GM19023 (cell line): ENCODE results near the gene FRY.
A peak's percentile ranks its signal among the peaks of the same experiment; 100 is the strongest.
"Not testable (repeated sequence)": the region's sequence is repeated elsewhere in the genome, so short reads cannot be mapped to it uniquely, and the experiment has no call there.

Source experiments
- ATAC-seq: cut with Tn5 transposase; IDR thresholded peaks from one replicate; pipeline ENCODE4 v1.9.1; 2021; ENCODE audit warnings: mild to moderate bottlenecking, moderate library complexity; ENCODE audit not compliant: unreplicated experiment

Gene FRY

DNA sequence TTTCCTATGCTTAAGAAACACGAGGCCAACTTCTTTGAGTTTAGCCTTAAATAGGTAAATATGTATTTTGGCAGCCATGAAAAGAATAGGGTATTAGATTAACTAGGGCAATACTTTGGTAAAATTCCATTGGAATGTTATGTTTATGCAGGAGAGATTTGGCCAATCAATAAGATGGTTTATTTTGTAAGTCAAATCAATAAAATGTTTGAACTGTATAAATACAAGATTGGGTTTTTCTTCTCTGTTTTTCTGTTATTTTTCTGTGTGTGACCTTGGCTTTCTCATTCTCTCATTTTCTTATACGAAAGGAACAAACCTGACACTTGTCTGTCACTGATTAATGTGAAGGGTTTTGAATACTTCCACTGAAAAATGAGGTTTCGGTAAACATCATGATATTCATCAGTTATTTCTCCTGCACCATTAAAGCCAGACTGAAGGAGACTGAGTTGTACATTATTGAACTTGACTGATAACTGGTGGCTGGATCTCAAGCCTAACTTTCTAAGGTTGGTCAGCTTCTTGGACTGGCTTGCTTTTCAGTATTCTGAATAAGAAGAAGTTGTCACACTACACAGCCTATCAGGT, 8.6 kb downstream of the FRY start:
- ATAC-seq, result no peak

DNA sequence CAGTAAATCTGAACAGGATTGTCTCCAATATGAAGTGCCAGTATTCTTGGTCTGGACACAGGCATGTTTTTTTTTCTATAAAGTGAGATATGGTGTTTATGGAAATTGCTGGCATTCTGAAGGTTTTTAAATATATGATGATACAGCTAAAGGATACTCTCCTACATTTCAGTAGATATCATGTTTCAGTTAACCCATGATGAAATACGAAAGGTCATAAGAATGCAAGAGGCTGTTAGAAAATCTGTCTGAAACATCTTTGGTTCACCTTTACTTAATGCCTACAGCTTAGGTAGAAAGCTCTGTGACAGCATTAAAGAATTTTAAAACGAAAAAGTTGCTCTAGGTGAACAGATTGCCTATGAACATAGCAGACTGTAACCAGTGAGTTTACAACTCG, 9.1 kb downstream of the FRY start:
- no peak for ATAC-seq

DNA sequence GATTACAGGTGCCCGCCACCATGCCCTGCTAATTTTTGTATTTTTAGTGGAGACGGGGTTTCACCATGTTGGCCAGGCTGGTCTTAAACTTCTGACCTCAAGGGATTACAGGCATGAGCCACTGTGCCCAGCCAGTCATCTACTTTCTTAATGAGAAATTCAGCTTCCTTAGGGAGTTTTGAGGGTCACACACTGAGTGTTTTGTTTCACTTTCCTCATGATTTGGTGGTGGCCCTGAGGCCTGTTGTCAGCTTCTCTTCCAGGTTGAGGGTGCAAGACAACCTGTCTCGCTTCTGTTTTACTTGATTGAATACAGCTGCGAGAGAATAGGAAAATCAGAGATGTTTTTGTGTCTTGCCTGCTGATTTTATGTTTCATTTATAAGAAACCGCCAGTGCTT, 9.9 kb downstream of the FRY start:
- ATAC-seq, result peak; percentile 81

DNA sequence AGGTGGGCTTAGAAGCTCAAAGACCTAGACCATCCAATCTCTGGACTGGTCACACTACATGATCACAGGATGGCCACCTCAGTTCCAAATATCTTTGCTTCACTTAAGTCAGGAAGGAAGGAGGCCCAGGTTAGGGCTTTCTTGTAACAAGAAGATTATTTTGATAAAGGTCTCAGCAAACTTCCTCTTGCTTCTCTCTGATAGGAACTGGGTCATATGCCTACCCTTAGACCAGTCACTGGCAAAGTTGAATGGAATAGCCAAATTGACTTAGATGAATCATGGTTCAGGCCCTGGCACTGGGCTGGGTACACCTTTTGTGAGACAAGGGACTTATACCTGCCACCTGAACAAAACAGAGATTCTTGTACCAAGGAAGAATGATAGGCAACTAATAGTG, 11.0 kb downstream of the FRY start:
- ATAC-seq, result no peak

DNA sequence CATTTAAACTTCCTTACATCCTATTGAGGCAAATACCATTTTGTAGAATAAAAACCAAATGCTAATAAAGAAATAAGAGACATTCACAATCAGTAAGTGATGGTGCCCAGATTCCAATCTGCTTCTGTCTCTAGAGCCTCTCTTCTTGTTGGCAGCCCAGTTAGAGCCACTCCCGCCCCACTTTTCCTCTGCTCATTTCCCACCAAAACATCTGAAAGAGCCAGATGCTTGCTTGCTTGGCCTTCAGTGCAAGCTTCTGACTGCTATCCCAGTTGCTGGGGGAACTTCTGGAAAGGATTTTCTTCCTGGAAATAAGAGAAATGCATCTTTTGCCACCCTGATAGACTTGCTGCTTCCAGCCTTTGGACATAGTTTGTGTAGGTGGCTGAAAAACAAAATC, 12.9 kb downstream of the FRY start:
- ATAC-seq, result no peak

DNA sequence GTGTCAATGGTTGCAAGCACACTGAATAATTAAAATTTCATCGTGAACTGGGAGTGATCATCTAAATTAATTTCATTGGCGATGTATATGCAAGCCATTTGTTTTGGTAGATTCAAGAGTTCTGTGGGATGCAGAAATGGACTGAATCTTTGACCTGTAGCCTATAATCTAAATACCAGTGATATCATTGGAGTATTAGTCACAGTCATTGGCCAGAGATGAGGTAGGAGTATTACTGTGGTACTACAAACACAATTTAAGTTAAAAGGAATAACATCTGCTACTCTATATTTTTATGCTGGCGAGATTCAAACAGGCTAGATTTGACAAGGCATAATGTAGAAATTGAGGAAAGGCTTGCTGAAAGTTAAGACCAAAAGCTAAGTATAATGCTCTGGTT, 14.0 kb downstream of the FRY start:
- no peak for ATAC-seq

DNA sequence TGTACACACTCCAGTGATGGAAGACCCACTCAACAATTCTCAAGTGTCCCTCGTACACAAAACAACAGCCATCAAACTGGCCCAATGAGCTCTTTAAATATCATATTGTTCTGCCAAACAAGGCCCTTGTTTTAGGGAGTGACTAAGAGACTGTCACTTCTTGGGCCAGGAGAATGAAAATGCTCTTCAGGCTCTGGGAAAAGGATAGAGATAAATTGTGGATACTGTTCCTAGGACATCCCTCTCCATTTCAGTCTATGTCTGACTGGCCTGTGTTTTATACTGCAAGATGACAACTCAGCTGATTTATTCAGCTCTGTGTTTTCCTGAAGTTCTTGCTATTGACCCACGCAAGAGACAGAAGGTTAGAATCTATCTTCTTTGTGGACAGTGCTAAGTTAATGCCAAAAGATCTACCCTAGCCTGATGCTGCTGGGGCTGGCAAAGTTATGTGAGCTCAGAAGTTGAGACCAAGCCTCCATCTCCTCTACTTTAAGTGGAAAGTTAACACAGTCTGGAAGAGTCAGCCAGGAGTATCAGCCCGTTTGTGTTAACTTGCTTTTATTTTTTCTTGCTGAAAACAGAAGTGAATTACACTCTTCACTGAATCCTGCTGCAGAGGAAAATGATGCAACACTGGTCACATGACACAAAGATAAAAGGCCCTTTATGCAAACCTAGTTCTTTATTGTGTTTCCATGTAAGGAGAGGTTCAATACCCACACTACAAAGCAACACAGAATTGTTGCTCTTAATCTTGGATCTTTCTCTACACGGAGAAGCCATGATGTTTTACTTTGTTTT, 14.6 kb downstream of the FRY start:
- ATAC-seq, result no peak

DNA sequence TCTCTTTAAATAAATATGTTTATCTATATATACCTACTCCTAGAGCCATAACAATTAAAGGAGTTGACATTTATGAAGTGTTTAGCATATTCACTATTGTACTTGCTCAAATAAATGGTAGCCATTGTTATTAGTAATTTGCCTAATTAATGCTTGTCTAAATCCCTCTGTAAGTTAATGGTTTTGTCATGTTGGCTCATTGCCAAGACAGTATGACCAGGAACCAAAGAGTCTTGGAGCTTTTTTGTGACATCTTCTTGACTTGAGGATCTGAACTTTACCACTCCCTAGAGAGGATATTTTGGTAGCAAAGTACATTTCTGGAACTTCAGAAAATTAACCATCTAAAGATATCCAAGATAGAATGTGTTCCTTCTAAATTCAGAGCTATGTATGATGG, 15.5 kb downstream of the FRY start:
- no peak for ATAC-seq

DNA sequence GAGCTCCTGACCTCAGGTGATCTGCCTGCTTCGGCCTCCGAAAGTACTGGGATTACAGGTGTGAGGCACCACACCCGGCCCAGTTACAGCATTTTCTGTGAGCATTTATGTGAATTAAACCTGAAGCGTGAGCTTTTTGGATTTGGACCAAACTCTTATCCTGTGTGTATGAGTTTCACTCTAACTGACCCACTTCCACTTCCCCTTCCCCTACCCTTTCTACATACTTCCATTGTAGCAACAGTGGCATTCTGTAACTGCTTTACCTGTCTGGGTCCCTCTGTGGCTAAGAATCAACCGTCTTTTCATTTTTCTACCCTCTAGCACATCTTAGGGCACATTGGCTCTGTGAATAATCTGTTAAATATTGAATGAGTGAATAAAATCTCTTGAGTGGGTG, 16.2 kb downstream of the FRY start:
- ATAC-seq, result no peak

DNA sequence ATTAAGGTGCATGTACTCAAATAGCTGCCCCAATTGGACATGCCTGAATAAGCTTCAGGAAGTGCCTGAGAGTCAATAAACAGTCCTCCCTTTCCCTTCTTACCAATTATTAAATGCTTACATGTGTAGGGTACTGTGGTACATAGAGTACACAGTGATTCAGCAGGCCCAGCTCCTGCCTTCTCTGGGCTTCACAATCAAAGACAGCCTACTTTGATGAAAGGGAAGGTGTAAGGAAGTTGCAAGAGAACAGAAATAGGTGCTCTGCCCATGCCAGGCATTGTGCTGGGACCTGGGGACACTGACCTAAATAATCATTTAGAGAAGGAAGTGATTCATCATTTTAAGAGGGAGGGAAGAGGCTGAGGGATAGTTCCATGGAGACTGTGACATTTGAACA, 17.2 kb downstream of the FRY start:
- no peak for ATAC-seq

DNA sequence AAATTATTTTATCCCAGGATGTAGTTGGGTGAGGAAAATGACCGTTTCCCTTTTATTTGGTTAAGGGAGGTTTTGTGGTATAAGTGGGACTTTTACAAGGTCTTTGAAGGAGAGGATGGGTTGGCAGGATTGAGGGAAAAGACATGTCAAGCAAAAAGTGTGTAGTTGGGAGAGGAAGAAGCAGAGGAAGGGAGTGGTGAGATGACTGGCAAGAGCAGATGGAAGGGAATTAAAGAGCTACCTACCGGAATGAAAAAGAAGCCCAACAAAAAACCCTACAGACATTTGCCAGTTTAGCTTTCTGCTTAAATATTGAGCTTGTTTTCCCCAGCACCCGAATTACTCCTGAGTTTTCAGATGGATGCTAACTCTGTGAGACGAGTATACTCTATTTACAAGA, 19.6 kb downstream of the FRY start:
- ATAC-seq, result no peak

DNA sequence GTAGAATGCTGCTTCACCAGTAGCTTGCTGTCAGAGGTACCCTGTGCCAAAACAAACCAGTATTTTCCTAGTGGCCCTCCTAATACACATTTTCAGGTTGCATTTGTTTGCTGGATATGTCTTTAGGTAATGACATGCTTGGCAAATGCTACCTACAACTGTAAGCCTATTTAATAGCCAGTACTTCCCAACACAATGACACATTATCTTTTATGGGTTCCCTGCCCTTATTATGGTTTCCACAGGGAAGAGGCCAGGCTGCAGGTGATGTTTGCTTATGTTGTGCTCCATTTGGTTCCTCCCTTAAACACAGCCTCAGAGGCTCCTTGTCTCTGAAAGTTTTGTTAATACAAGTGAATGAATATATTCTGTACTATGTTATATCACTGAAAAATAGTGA, 24.7 kb downstream of the FRY start:
- ATAC-seq, result no peak

DNA sequence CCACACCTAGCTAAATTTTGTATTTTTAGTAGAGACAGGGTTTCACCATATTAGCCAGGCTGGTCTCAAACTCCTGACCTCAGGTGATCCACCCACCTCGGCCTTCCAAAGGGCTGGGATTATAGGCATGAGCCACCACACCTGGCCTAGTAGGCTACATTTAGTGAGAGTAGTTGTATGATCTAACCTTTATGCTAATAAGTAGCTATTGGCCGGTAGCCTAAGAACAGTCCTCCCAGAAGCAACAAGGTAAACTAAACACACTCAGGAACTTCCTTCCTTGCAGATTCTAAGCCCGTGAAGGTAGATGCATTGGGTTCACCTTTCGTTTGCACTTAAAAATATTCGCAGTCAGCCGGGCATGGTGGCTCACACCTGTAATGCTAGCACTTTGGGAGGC, 25.8 kb downstream of the FRY start:
- not testable (repeated sequence) for ATAC-seq

DNA sequence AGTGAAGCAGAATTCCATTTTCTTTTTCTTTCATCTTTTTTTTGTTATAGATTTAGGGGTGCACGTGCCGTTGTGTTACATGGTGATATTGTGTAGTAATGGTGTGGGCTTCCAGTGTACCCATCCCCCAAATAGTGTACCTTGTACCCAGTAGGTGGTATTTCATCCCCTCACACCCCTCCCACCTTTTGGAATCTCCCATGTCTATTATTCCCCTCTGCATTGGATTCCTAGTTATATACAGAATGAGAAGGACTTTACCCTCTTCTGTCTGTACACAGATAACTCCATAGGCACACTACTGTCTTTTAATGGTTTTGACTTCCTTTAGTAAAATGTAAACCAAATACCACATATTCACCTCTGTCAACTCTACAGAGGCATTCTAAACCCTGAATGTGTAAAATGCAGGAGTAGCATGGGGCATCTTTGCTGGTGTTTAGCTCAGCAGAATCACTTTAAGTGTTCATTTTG, 28.0 kb downstream of the FRY start:
- ATAC-seq, result no peak

DNA sequence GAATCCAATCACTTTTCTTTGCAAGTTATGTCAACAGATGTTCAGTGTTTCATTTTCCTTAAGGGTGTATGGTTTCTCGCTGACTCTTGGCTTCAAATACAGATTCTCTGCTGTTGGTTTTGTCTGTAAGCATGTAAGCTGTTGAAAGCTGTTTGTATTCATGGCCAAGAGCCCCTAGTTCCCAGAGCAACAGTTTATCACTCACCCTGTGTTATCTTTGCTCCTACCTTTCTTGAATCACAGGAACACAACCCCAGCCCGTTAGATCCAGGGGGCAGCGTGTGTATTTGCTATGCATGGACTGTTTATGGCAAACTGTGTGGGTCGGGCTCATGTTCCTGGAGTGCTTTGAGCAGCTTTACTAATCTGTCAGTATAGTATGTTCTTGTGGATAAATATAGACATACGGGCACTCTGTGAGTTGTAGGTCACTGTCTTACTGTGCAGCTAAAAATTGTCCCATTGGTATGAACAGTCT, 28.9 kb downstream of the FRY start:
- ATAC-seq, result no peak

DNA sequence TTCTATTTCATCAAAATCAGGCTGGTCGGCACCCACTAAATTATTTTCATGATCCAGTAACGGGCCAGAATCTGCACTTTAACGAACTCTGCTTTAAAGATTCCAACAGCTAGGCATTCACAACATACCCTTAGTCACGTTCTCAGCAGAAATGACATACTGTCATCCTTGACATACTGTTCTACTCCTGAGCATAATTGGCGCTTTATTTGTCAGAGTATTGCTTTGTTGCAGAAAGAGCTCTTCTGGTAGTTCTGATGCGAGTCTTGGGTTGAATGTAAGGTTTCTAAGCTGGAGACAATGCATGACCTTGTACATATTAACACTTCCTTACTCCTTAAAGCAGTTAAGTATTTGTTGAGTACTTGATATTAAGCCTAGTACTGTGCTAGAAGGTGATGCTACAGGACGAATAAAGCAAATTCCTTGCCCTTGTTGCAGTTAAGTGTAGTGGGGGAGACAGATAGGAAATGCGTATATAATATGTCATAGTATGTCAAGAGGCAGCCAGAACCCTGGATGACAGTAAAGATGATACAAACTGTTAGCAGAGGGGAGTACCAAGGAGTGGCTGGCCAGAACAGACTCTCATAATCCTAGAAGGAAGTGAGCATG, 32.2 kb downstream of the FRY start:
- no peak for ATAC-seq

DNA sequence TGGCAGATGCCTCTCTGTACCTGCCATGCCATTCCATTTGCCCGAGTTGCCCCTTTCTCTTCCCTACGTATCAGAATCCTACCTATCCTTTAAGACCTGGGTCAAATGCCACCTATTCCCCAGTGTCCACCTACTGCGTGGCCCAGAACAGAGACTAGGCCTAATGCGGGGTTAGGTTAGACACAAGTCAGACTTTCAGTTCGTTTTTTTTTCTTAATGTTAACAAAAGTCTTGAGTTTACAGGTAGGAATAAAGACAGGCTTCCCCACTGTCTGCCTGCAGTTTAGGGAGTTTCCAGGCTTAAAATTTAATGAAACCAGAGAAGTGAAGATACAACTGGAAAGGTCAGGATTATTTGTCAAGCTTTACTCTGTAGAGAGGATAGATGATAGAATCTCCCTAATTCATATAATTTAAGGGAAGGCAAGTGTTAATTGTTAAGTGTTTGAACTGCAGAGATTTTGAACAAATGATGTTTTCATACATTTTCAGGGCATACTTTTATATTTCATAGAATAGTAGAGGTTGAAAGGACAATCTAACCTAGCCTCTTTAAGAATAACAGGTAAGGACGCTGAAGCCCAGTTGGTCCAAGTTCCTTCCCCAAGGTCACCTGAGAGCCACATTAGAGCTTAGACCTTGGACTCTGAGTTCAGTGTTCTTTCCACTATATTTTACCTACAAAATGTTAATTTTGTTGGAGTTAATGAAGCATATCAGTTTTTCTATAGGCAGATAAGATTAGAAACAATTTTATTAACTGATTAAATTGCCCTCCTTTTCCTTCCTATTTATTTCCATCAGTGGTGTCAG, 35.8 kb downstream of the FRY start:
- ATAC-seq, result no peak

DNA sequence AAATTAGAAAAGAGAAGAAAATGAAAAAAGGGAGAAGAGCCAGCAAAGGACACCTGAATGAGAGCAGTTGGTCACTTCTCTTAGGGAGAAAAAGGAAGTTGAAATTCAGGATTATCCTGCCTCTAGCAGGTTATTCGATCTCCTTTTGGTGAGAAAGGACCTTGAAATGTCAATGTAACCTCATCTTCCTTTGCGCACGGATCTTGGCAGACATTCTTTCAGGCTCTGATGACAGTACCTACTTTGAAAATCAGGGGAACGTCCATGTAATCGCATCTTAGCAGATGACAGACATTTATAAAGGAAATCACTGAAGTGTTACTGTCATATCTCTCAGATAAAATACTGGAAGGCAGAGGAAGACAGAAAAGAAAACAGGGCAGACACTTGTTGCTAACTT, 36.7 kb downstream of the FRY start:
- ATAC-seq, result no peak

DNA sequence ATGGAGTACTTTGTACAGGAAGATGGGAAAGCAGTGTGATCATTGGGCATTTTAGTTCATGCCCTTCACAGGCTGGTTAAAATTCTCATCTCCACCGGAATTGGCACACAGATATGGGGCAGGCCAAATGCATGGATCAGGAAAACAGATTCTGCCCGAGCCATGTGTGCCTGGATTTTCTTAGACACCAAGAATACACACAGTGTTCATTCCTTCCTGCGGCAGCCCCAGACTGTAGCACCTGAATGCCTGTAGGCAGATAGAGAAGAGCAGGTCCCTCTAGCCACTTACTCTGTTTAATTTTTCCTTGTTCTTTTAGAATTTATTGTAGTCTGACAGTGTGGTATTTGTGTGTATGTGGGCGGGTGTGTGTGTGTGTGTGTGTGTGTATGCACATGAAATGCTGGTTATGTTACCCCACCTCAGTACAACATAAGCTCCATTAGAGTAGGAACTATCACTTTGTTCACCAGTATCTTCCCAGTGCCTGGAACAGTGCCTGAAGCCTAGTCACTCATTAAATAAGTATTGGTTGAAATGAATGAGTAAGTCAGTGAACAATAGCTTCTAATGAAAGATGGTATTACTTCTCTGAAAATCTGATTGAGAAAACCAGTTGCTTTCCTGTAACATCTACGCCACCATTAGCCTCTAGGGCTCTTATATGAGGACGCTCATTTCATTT, 41.7 kb downstream of the FRY start:
- ATAC-seq, result no peak

DNA sequence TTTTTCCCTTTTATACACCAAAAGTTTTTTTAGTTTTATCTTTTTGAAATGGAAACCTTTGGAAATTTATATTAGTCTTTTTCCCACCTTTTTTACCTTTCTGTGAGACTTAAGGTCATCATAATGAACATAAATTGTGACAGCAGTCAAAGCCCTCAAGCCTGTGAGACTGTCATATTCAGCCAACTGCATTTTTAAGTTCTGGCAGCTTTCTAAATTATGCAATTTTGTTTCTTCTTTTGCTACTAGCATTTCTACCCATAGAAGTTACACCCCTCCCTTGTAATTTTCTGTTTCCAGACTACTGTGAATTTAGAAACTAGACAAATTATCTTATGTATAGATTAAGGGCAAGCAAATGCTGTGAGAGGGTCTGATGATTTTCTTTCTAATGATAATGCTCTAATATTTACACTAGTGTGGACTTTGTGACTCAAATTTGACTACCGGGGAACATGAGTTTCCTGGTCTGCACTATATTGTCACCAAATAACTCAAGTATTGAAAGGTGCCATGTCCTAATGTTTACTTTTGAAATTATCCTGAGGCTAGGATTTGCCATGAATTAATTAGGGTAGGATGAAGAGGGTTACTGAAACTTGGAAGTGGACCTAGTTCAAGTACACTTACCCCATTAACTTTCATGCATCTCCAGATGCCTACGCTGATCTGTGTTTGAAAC, 43.7 kb downstream of the FRY start:
- ATAC-seq, result no peak
